HG03064 (cell line): ENCODE data around the gene GALNT2.

Experiments used
- ATAC-seq: cut with Tn5 transposase; IDR thresholded peaks from one replicate; pipeline ENCODE4 v1.9.1; 2021; ENCODE audit warnings: low read depth; ENCODE audit not compliant: unreplicated experiment

The GALNT2 gene

DNA sequence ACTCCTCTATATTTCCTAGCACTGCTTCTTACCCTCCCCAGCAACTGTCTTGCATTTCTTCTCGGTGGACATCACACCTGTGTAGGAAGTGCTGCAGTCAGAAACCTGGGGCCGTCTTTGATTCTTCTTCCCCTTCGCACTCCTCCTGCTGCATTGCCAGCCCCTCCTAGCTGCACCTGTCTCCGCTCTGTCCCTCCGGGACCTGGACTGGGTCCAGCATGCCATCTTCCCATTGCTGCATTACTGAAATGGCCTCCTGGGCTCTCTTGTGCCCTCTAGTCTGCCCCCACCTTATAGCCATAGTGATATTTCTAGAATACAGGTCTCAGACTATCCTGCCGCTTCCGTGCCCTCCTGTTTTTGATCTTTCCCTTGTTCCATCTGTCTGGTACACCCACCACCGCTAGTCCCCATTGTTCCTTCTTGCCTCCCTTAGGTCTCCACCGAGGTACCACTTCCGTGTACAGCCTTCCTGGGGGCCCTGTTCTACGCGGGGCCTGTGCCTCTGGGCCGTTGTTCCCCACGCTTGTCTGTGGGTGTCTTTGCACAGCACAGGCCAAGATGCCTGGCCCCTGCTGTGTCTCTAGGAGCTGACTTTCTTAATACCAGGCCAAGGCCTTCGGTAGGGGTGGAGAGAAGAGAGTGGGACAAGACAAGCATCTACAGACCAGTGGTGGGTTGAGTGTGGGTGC is 107.6 kb downstream of the GALNT2 start:
- ATAC-seq: no peak

DNA sequence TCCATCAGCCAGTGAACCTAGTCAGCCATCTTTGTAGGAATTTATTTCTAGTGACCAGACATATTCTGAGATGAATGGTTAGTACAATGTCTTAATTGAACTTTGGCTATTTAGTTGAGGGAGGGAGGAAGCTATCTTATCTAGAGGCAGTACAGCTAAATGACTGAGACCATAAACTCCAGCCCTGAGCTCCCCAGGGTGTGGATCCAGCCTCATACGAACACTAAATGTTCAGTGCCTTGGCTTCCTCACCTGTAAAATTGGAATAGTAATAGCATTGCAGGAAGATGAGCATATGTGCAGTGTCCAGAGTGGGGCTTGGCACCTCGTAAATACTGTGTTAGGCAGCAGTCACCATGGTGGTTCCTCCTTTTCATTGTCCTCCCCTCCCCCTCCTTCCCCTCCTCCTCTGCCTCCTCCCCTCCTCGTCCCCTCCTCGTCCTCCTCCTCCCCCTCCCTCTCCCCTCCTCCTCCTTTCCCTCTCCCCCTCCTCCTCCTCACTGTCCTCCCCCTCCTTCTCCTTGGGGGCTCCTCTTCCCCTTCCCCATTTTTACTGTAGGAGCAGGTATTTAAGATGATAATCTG is 108.2 kb downstream of the GALNT2 start:
- ATAC-seq: no peak

DNA sequence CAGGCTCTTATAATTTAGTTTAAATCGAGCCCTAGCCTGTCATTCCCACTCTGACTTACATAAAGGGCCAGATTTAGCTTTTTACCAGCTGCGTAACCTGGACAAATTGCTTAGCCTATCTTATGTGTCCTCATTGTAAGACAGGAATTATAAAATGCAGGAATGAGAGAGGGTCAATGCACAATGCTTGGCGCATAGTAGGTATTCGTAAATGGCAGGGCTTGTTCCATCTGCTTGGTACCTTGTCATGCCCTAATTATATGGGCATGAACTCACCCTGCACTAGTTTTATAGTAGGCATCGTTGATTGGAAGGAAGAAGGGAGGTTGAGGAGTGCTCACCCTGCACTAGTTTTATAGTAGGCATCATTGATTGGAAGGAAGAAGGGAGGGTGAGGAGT is 108.8 kb downstream of the GALNT2 start:
- ATAC-seq: no peak

DNA sequence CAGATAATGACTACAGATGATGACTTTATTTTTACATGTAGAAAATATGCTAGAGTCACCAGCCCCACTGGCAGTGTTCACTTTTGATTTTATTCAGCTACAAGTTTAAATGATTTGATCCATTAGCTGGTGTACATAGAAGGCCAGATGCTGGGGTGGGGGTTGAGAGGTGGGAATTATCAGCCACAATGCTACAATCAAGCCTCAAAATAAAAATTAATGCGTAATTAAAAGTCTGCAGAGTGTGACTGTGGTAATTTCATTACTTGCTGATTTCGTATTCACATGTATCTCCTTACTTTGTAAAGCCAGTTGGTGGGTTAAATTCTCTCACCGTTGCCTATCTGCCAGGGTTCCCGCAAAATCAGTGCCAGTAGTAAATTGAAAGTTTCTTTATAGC is 109.3 kb downstream of the GALNT2 start:
- ATAC-seq: no peak

DNA sequence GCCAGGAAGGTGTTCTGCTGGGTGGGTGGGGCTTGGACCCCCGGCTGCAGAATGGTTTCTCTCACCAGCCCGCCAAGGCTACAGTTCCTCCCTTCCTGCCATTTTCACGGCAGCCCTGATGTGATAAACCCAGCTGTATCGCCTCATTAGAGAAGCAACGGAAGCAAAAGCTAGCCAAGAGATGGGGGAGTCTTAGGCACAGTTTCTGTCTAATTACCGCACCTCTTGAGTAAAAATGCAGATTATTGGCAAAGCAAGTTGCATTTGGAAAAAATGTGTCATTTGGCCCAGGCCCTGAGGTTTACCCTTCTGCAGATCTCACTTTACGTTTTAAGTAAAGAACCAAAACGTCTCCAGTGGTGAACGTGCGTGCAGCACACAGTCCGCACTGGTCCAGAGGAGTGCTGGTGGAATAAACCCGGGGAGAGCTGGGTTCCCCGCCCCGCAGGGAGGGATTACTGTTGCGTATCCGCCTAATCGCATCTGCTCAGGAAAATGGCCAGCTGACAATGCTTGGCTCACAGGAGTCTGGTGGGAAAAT is 109.9 kb downstream of the GALNT2 start:
- no peak for ATAC-seq

DNA sequence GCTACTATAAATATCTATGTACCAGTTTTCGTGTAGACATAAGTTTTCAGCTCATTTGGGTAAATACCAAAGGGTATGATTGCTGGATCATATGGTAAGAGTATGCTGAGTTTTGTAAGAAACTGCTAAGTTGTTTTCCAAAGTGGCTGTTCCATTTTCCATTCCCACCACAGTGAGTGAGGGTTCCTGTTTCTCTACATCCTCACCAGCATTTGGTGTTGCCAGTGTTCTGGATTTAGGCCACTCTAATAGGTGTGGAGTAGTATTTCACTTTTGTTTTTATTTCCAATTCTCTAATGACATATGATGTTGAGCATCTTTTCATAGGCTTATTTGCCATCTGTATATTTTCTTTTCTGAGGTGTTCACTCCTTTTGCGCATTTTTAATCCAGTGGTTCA is 112.2 kb downstream of the GALNT2 start:
- ATAC-seq: no peak

DNA sequence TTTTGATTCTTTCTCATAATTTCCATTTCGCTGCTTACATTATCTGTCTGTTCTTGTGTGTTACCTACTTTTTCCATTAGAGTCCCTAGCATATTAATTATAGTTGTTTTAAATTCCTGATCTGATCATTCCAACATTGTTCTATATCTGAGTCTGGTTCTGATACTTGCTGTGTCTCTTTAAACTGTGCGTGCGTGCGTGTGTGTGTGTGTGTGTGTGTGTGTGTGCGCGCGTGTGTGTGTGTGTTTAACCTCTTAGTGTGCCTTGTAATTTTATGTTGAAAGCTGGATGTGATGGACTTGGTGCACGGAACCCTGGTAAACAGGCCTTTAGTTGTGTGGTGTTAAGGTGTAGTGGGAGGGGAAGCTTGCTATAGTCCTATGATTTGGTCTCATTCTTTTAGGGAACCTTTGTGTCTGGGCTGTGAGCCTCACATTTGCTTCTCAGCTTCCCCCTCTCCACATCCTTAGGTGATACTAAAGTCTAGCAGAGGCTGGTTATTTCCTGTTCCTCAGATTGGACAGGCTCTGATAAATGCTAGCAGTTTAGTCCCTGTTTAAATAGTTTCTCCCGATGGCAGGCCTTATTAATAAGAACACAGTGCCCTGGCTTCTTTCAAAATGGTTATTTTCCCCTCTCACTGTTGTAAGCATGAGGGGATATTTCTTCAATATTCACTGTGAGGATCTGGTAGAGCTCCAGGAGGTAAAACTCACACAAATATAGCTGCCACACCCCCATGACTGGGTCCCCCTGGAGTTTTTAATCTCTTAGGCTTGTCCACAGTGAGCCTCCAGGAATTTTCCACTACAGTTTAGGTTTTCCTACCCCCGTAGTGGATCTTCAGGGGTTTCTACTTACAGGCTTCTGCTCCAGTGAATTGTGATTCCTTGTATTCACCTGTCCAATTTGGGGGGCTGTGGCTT is 118.3 kb downstream of the GALNT2 start:
- ATAC-seq: no peak

DNA sequence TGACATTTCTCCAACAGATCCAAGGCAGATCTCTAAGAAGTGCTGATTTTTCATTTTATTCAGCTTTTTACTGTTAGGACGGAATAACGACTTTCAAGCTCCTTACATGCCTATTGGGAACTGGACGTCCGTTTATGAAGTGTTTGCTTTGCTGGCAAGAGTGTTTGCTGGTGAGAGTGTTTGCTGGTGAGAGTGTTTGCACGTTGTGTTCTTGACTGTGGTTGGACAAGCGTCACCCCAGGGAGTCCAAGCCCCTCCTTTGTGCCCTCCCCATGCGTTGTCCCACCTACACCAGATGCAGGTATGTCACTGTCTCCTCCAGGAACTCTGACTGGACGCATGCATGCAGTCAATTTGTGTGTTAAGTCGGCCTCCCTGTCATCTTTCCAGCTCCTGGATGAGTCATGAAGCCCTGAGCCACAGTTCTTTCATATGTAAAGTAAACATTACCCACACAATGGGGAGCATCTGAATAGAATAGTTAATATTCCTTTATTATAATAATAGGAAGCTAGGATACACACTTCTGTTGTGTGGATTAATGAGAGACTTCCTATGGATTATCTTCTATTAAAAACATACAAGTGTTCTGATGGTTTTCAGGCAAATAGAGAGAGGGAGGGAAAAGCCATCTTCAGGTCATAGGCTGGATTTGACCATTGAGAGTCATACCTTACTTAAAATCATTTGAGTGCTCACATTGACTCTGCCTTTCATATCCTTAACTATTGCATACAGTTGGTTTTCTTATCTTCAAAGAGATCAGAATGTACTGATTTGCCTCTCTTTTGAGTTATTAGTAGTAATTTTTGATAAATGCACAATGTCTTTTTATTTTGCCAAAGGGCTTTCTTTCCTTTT is 119.2 kb downstream of the GALNT2 start:
- no peak for ATAC-seq

DNA sequence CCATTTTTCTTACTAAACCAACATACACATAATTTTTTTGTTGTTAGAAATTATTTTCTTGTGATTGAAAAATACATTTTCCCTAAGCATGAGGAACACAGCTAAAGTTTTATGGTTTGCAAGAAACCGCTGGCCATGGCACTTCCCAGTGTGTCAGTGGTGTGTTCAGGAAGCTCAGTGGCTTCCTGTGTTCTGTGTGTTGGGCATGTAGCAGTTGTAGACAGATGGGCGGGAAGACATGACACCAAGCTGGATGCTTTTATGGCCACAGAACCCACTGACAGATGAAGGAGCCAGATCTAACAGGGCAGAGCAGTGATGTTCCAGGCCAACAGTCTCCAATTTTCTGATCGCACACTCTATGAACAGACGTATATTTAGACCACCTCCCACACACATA is 119.8 kb downstream of the GALNT2 start:
- no peak for ATAC-seq

DNA sequence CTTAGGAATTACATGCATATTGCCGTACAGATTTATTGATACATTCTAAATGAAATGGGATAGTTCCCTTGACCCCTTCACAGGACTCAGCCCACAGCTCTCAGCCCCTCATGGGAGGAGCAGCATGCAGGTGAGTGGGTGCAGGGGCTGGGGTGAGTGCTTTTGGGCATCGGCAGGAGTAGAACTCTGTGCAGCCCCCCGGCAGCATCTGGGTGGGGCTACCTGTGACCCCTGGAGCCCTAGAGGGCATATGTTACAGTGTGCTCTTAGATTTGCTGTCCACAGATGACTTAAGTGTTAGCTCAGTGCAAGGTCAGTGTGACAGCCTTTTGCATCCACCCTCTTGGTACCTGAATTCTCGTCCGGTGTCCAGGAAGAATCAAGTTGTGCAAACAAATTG is 120.3 kb downstream of the GALNT2 start:
- no peak for ATAC-seq

DNA sequence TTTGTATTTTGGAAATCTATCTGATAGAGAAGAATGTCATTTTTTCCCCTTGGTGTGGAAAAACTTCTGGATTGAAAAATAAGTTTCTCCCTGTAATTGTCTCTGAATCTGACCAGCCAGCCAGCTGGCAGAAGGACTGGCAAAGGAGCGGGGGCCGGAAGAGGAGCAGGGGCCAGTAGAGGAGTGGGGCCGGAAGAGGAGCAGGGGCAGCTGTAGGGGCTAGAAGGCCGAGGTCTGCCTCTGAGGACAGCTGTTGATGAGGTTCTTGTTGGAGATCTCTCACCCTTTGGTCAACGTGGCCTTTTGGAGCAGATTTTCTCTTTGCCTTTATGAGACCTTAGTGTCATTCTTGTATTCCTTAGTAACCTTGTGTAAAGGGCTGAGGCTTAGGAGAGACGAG is 121.8 kb downstream of the GALNT2 start:
- ATAC-seq: no peak

DNA sequence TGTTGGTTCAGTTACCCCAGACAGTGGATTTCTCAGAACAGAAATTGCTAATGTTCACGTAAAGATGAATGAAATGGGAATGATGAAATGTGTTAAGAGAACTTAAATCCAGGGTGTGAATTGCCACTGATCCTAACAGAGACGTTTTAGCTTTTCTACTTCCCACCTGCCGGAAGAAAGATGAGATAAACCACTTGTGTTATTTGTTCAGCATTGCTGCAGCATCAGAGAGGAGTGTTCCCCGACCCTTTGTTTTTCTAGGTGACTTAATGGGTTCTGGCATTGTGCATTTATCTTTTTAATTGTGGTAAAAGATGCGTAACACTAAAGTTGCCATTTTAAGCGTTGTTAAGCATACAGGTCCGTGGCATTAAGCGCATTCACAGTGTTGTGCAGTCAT is 122.3 kb downstream of the GALNT2 start:
- no peak for ATAC-seq

DNA sequence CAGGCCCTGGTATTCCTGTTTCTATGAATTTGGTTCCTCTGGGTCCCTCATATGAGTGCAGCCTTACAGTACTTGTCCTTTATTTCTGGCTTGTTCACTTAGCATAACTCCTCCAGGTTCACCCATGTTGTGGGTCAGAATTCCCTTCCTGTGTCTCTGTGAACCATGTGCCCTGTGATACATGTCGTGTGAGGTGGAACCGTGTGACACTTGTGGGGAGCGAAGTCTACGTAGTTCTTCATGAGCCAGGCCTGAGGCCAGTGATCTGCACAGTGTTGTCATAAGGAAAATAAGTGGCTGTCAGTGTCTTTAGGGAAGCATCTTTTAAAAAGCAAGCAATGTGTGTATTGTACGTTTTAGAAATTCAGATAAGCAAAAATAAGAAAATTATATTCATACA is 122.8 kb downstream of the GALNT2 start:
- ATAC-seq: no peak

DNA sequence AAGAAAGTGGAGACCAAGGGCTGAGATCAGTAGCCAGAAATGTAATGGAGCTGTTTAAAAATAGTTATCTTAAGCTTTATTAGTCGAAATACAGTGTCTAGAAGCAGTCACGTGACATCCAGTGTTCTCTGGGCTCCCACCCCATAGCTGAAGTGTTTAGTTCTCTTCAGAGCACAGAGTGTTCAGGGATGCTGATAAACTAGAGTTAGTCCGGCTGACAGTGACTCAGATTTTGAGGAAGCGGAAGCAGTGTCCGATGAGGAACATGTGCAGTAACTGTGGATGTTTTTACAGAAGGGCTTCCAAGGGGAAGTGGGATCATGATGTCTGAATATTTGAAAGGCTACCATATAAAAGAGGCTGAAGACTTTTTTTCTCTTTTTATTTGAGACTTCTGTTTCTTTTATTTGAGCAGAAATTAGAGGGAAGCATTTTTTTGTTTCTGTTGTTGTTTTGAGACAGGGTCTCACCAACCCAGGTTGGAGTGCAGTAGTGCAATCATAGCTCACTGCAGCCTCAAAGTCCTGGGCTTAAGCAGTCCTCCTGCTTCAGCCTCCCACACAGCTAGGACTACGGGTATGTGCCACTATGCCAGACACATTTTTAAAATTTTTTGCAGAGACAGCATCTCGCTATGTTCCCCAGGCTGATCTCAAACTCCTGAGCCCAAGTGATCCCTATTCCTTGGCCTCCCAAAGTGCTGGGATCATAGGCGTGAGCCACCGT is 124.2 kb downstream of the GALNT2 start:
- no peak for ATAC-seq

DNA sequence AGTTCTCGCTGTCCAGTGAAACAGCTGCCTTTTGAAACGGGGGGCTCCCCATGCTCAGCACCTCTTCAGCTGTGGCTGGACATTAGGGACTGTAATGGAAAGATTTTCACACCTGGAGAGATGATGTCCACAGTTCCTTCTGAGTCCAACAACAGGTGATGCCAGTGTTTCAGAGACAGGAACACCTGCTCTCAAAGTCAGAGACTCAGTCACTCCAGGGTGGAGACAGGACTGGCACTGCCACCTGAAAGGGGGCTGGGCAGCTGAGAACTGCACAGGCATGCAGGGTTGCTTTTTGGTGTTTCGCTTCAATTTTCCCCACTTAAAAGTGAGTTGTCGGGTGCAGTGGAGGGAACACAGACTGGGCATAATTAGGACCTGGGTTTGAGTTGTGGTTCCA is 124.8 kb downstream of the GALNT2 start:
- no peak for ATAC-seq

DNA sequence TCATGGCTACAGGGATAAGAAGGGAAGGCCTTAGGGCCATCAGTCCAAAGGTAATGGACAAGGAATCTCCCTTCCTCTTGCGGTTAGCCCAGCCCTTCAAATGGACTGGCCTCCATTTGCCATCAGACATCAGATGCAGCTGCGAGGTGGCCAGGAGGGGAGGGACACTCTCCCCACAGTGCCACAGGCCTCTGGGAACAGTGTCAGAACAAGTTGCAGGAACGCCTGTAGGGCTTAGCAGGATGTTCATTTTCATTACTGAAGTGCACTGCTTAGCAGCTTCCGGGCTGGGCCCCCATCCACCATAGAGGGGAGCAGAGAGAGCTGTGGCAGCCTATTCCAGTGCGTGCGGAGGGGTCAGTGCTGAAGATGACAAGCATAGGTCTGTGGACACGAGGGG is 127.5 kb downstream of the GALNT2 start:
- no peak for ATAC-seq

DNA sequence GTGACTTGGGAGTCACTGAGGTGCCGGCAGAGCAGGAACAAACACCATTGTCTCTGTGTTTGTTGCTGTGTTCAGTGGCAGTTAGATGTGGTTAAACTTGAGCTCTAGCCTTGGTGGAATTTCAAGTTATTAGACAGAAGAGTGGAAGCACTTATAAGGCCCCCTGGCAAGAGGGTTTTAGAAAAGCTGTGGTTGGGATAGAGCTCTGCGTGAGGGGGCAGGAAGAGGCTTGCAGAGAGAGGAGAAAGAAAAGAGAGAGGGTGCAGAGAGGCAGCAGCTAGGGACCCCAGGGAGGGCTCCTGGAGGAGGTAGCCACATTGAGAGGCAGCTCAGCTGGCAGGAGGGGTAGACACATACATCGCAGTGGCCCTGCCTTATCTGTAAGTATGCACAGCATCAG is 128.2 kb downstream of the GALNT2 start:
- ATAC-seq: no peak

DNA sequence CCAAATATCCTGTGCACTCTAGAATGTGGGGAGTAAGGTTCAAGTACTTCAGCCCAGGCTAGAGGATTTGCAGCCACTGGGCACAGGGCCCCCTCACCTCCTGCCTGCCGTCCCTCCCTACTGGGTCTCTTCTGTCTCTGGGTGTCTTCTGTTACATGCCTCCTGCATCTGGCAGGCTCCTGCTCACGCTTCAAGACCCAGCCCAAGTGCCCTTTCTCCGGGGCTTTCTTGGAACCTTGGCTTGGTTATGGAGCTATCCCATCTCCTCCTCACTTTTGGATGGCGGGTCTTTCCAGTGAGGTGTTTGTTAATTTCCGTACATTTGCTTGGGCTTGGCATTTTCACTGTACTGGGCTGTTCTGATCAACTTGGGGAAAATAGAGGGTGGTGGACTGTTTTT is 129.0 kb downstream of the GALNT2 start:
- ATAC-seq: no peak

DNA sequence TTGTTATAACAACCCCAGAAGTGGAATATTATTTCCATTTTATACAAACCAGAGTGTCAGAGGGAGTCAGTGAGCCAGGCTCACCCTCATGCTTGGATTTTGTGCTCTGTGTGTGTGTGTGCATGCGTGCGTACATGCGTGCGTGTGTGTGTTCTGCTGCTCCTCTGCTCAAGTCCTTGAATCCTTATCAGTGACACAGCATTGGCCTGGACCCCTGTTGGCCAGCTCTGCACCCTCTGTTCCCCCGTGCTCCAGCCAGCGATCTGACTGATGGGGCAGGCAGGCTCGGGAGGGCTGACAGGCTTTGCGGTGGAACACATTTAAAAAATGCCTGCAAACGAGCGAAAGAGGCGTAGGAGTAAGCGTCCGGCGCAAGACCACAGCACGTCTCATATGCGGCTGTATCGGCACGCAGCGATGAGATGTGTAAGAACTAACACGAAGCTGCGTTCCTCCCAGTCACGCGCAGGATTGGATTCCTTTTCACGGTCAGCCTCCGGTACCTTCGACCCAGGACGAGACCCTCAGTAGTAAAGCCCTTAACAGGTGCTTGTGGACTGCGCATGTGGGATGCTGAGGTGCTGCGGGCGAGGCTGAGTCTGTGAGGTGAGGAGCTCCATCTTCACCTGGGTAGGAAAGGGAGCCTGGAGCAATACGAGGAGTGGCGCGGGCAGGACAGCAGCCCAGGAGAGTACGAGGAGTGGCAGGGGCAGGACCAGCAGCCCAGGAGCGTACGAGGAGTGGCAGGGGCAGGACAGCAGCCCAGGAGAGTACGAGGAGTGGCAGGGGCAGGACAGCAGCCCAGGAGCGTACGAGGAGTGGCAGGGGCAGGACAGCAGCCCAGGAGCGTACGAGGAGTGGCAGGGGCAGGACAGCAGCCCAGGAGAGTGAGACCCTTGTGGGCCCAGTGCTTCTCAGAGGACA is 130.9 kb downstream of the GALNT2 start:
- no peak for ATAC-seq
